SK-N-SH treated with all-trans-retinoic acid at 6 μM for 48 hours (cell line): ENCODE measurements around the gene BRINP3.

Source experiments
- ATAC-seq: fragments of 200-7000 bp; cut with Tn5 transposase; 3 replicates; pipeline ENCODE4 v1.9.1; 2020; ENCODE audit warnings: mild to moderate bottlenecking, moderate library complexity
- ARNTL ChIP-seq: fragments of 450-650 bp; formaldehyde crosslinking; IDR thresholded peaks from 2 replicates; pipeline ENCODE4 v1.5.0; 2020; ENCODE audit warnings: low read depth, mild to moderate bottlenecking, moderate library complexity, borderline replicate concordance
- BACH2 ChIP-seq: fragments of 250-450 bp; sonication (Bioruptor Pico); IDR thresholded peaks from 2 replicates; pipeline ENCODE4 v1.9.0; 2021; ENCODE audit warnings: mild to moderate bottlenecking, borderline replicate concordance
- CSDC2 ChIP-seq: fragments of 250-450 bp; sonication (Bioruptor Pico); IDR thresholded peaks from 2 replicates; pipeline ENCODE4 v1.5.0; 2020; ENCODE audit warnings: mild to moderate bottlenecking, moderate library complexity
- GLIS3 ChIP-seq: fragments of 250-450 bp; sonication (Bioruptor Pico); IDR thresholded peaks from 2 replicates; pipeline ENCODE4 v1.5.0; 2020; ENCODE audit warnings: mild to moderate bottlenecking, moderate library complexity
- ISL1 ChIP-seq: fragments of 250-450 bp; sonication (Bioruptor Pico); IDR thresholded peaks from 2 replicates; pipeline ENCODE4 v2.1.2; 2022; ENCODE audit warnings: mild to moderate bottlenecking, moderate library complexity
- OSR1 ChIP-seq: fragments of 250-450 bp; sonication (Bioruptor Pico); IDR thresholded peaks from 2 replicates; pipeline ENCODE4 v1.8.0; 2022; ENCODE audit warnings: moderate library complexity, mild to moderate bottlenecking, inconsistent platforms
- PPARA ChIP-seq: fragments of 250-450 bp; sonication (Bioruptor Pico); IDR thresholded peaks from 2 replicates; pipeline ENCODE4 v1.5.0; 2020; ENCODE audit warnings: mild to moderate bottlenecking, borderline replicate concordance
- RARB ChIP-seq: fragments of 250-450 bp; sonication (Bioruptor Pico); IDR thresholded peaks from 2 replicates; pipeline ENCODE4 v1.8.0; 2021; ENCODE audit warnings: mild to moderate bottlenecking, moderate library complexity
- TCF4 ChIP-seq: fragments of 250-450 bp; sonication (Bioruptor Pico); IDR thresholded peaks from 2 replicates; pipeline ENCODE4 v1.8.0; 2021; ENCODE audit warnings: mild to moderate bottlenecking, moderate library complexity, borderline replicate concordance
- TOX ChIP-seq: fragments of 250-450 bp; sonication (Bioruptor Pico); IDR thresholded peaks from 2 replicates; pipeline ENCODE4 v1.8.0; 2021; ENCODE audit warnings: mild to moderate bottlenecking, moderate library complexity, borderline replicate concordance
- ZC3H10 ChIP-seq: fragments of 250-450 bp; sonication (Bioruptor Pico); IDR thresholded peaks from 2 replicates; pipeline ENCODE4 v1.5.1; 2021; ENCODE audit warnings: mild to moderate bottlenecking, moderate library complexity
- ZFP3 ChIP-seq: fragments of 250-450 bp; sonication (Bioruptor Pico); IDR thresholded peaks from 2 replicates; pipeline ENCODE4 v1.5.0; 2020; ENCODE audit warnings: mild to moderate bottlenecking, moderate library complexity
- ZFP30 ChIP-seq: fragments of 450-650 bp; formaldehyde crosslinking; IDR thresholded peaks from 2 replicates; pipeline ENCODE4 v1.5.0; 2022; ENCODE audit warnings: mild to moderate bottlenecking, moderate library complexity
- ZNF70 ChIP-seq: fragments of 450-650 bp; formaldehyde crosslinking; IDR thresholded peaks from 2 replicates; pipeline ENCODE4 v1.5.0; 2020; ENCODE audit warnings: mild to moderate bottlenecking, moderate library complexity
- ZNF8 ChIP-seq: fragments of 450-650 bp; formaldehyde crosslinking; IDR thresholded peaks from 2 replicates; pipeline ENCODE4 v1.5.0; 2020; ENCODE audit warnings: mild to moderate bottlenecking, moderate library complexity
- TF ChIP-seq, protein P1 (sequence below): fragments of 250-450 bp; sonication (Bioruptor Pico); IDR thresholded peaks from 2 replicates; pipeline ENCODE4 v1.8.0; 2021; ENCODE audit warnings: low read depth, mild to moderate bottlenecking, moderate library complexity, borderline replicate concordance
- TF ChIP-seq, protein P2 (sequence below): fragments of 250-450 bp; sonication (Bioruptor Pico); IDR thresholded peaks from 2 replicates; pipeline ENCODE4 v1.8.0; 2020; ENCODE audit warnings: mild to moderate bottlenecking, moderate library complexity, borderline replicate concordance
- TF ChIP-seq, protein P3 (sequence below): fragments of 250-450 bp; sonication (Bioruptor Pico); IDR thresholded peaks from 2 replicates; pipeline ENCODE4 v1.5.1; 2020; ENCODE audit warnings: low read depth, mild to moderate bottlenecking, moderate library complexity
- TF ChIP-seq, protein P4 (sequence below): fragments of 250-450 bp; sonication (Bioruptor Pico); IDR thresholded peaks from 2 replicates; pipeline ENCODE4 v1.5.0; 2020; ENCODE audit warnings: mild to moderate bottlenecking, moderate library complexity
- TF ChIP-seq, protein P5 (sequence below): fragments of 250-450 bp; sonication (Bioruptor Pico); IDR thresholded peaks from 2 replicates; pipeline ENCODE4 v1.5.1; 2021; ENCODE audit warnings: mild to moderate bottlenecking, moderate library complexity

Gene BRINP3

DNA sequence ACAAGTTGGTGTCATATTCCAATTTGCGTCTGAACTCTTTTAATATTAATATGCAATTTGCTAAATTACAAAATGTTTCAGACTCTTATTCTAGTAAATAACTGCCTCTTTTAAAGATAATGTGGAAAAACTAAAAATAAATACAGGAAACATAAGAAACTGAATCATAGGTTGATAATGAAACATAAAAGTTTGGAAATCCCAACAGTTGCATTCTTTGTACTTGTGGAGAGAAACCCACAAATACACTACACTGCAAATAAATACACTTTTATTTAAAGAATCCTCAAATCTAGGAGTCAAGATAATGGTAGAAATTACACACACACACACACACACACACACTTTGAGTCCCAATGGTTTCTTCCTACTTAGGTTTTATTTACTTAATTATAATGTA is 5.2 kb downstream of the BRINP3 start:
- ATAC-seq, result no peak
- TF ChIP-seq ZNF8 (CRISPR knock-in tag) (no peak), ZC3H10 (CRISPR knock-in tag) (no peak), ZNF70 (no peak), TCF4 (CRISPR knock-in tag) (no peak), TOX (CRISPR knock-in tag) (no peak), ZFP30 (no peak), ARNTL (no peak), CSDC2 (CRISPR knock-in tag) (no peak), OSR1 (CRISPR knock-in tag) (no peak), GLIS3 (no peak), RARB (CRISPR knock-in tag) (no peak), PPARA (CRISPR knock-in tag) (no peak), ZFP3 (CRISPR knock-in tag) (no peak)
- TF ChIP-seq, protein P1, sequence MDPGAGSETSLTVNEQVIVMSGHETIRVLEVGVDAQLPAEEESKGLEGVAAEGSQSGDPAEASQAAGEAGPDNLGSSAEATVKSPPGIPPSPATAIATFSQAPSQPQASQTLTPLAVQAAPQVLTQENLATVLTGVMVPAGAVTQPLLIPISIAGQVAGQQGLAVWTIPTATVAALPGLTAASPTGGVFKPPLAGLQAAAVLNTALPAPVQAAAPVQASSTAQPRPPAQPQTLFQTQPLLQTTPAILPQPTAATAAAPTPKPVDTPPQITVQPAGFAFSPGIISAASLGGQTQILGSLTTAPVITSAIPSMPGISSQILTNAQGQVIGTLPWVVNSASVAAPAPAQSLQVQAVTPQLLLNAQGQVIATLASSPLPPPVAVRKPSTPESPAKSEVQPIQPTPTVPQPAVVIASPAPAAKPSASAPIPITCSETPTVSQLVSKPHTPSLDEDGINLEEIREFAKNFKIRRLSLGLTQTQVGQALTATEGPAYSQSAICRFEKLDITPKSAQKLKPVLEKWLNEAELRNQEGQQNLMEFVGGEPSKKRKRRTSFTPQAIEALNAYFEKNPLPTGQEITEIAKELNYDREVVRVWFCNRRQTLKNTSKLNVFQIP (CRISPR knock-in tag), result no peak
- TF ChIP-seq, protein P2, sequence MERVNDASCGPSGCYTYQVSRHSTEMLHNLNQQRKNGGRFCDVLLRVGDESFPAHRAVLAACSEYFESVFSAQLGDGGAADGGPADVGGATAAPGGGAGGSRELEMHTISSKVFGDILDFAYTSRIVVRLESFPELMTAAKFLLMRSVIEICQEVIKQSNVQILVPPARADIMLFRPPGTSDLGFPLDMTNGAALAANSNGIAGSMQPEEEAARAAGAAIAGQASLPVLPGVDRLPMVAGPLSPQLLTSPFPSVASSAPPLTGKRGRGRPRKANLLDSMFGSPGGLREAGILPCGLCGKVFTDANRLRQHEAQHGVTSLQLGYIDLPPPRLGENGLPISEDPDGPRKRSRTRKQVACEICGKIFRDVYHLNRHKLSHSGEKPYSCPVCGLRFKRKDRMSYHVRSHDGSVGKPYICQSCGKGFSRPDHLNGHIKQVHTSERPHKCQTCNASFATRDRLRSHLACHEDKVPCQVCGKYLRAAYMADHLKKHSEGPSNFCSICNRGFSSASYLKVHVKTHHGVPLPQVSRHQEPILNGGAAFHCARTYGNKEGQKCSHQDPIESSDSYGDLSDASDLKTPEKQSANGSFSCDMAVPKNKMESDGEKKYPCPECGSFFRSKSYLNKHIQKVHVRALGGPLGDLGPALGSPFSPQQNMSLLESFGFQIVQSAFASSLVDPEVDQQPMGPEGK, result no peak
- TF ChIP-seq, protein P3, sequence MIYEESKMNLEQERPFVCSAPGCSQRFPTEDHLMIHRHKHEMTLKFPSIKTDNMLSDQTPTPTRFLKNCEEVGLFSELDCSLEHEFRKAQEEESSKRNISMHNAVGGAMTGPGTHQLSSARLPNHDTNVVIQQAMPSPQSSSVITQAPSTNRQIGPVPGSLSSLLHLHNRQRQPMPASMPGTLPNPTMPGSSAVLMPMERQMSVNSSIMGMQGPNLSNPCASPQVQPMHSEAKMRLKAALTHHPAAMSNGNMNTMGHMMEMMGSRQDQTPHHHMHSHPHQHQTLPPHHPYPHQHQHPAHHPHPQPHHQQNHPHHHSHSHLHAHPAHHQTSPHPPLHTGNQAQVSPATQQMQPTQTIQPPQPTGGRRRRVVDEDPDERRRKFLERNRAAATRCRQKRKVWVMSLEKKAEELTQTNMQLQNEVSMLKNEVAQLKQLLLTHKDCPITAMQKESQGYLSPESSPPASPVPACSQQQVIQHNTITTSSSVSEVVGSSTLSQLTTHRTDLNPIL (CRISPR knock-in tag), result no peak

DNA sequence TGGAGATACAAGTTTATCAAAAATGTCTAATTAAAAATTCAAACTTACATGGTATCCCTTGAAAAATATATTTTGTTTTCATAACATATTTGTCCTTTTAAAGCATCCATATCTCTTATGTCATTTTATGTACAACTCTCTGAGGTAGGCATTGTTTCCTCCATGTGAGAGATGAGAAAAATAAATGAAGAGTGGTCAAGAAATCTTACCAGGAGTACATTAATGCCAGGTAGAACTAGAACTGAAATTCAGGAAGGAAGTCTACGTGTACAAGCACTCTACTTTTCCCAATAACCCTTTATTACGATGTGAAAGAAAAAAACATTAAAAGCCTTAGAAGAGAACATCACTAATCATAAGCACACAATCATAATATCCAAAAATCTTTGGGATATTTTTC is 5.6 kb downstream of the BRINP3 start:
- ATAC-seq, result no peak
- TF ChIP-seq, protein P4, sequence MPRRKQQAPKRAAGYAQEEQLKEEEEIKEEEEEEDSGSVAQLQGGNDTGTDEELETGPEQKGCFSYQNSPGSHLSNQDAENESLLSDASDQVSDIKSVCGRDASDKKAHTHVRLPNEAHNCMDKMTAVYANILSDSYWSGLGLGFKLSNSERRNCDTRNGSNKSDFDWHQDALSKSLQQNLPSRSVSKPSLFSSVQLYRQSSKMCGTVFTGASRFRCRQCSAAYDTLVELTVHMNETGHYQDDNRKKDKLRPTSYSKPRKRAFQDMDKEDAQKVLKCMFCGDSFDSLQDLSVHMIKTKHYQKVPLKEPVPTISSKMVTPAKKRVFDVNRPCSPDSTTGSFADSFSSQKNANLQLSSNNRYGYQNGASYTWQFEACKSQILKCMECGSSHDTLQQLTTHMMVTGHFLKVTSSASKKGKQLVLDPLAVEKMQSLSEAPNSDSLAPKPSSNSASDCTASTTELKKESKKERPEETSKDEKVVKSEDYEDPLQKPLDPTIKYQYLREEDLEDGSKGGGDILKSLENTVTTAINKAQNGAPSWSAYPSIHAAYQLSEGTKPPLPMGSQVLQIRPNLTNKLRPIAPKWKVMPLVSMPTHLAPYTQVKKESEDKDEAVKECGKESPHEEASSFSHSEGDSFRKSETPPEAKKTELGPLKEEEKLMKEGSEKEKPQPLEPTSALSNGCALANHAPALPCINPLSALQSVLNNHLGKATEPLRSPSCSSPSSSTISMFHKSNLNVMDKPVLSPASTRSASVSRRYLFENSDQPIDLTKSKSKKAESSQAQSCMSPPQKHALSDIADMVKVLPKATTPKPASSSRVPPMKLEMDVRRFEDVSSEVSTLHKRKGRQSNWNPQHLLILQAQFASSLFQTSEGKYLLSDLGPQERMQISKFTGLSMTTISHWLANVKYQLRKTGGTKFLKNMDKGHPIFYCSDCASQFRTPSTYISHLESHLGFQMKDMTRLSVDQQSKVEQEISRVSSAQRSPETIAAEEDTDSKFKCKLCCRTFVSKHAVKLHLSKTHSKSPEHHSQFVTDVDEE, result no peak
- no peak for TF ChIP-seq ZFP3 (CRISPR knock-in tag)
- no peak for TF ChIP-seq CSDC2 (CRISPR knock-in tag)
- no peak for TF ChIP-seq ZFP30
- no peak for TF ChIP-seq ISL1 (CRISPR knock-in tag)
- TF ChIP-seq, protein P3 (CRISPR knock-in tag), result no peak
- TF ChIP-seq GLIS3, result no peak
- TF ChIP-seq, protein P5, sequence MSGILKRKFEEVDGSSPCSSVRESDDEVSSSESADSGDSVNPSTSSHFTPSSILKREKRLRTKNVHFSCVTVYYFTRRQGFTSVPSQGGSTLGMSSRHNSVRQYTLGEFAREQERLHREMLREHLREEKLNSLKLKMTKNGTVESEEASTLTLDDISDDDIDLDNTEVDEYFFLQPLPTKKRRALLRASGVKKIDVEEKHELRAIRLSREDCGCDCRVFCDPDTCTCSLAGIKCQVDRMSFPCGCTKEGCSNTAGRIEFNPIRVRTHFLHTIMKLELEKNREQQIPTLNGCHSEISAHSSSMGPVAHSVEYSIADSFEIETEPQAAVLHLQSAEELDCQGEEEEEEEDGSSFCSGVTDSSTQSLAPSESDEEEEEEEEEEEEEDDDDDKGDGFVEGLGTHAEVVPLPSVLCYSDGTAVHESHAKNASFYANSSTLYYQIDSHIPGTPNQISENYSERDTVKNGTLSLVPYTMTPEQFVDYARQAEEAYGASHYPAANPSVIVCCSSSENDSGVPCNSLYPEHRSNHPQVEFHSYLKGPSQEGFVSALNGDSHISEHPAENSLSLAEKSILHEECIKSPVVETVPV (CRISPR knock-in tag), result no peak
- no peak for TF ChIP-seq RARB (CRISPR knock-in tag)
- no peak for TF ChIP-seq ARNTL
- TF ChIP-seq ZC3H10 (CRISPR knock-in tag), result no peak
- no peak for TF ChIP-seq TCF4 (CRISPR knock-in tag)
- TF ChIP-seq, protein P2, result no peak
- TF ChIP-seq, protein P1 (CRISPR knock-in tag), result no peak
- no peak for TF ChIP-seq BACH2 (CRISPR knock-in tag)
- TF ChIP-seq ZNF70, result no peak
- no peak for TF ChIP-seq TOX (CRISPR knock-in tag)
